Ishikawa (cell line): ENCODE measurements around the gene EDN3.

Source experiments
- CEBPB ChIP-seq: IDR thresholded peaks from 2 replicates; pipeline ENCODE4 v1.6.1; 2012
- CREB1 ChIP-seq: IDR thresholded peaks from 2 replicates; pipeline ENCODE4 v1.6.1; 2012; ENCODE audit warnings: low read depth
- EGR1 ChIP-seq: IDR thresholded peaks from 2 replicates; pipeline ENCODE4 v1.6.1; 2012
- EP300 ChIP-seq: IDR thresholded peaks from 2 replicates; pipeline ENCODE4 v1.6.1; 2012; ENCODE audit warnings: borderline replicate concordance
- MAX ChIP-seq: IDR thresholded peaks from 2 replicates; pipeline ENCODE4 v1.6.1; 2012
- NFIC ChIP-seq: IDR thresholded peaks from 2 replicates; pipeline ENCODE4 v1.6.1; 2012
- RAD21 ChIP-seq: IDR thresholded peaks from 2 replicates; pipeline ENCODE4 v1.6.1; 2012; ENCODE audit warnings: low read depth
- TAF1 ChIP-seq: IDR thresholded peaks from 2 replicates; pipeline ENCODE4 v1.6.1; 2012; ENCODE audit warnings: low read depth, mild to moderate bottlenecking
- TCF12 ChIP-seq: IDR thresholded peaks from 2 replicates; pipeline ENCODE4 v1.6.1; 2012; ENCODE audit warnings: low read depth
- TEAD4 ChIP-seq: IDR thresholded peaks from 2 replicates; pipeline ENCODE4 v1.6.1; 2012
- TF ChIP-seq, protein P1 (sequence below): IDR thresholded peaks from 2 replicates; pipeline ENCODE4 v1.6.1; 2012; ENCODE audit warnings: low read depth, mild to moderate bottlenecking

GRCh38 chr20:59350330-59351156, 50.1 kb downstream of the EDN3 start:
- no peak for TF ChIP-seq TEAD4
- no peak for TF ChIP-seq EGR1
- TF ChIP-seq TCF12, result no peak
- TF ChIP-seq, protein P1, sequence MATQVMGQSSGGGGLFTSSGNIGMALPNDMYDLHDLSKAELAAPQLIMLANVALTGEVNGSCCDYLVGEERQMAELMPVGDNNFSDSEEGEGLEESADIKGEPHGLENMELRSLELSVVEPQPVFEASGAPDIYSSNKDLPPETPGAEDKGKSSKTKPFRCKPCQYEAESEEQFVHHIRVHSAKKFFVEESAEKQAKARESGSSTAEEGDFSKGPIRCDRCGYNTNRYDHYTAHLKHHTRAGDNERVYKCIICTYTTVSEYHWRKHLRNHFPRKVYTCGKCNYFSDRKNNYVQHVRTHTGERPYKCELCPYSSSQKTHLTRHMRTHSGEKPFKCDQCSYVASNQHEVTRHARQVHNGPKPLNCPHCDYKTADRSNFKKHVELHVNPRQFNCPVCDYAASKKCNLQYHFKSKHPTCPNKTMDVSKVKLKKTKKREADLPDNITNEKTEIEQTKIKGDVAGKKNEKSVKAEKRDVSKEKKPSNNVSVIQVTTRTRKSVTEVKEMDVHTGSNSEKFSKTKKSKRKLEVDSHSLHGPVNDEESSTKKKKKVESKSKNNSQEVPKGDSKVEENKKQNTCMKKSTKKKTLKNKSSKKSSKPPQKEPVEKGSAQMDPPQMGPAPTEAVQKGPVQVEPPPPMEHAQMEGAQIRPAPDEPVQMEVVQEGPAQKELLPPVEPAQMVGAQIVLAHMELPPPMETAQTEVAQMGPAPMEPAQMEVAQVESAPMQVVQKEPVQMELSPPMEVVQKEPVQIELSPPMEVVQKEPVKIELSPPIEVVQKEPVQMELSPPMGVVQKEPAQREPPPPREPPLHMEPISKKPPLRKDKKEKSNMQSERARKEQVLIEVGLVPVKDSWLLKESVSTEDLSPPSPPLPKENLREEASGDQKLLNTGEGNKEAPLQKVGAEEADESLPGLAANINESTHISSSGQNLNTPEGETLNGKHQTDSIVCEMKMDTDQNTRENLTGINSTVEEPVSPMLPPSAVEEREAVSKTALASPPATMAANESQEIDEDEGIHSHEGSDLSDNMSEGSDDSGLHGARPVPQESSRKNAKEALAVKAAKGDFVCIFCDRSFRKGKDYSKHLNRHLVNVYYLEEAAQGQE, result no peak
- no peak for TF ChIP-seq NFIC
- no peak for TF ChIP-seq EP300
- TF ChIP-seq TAF1, result no peak
- no peak for TF ChIP-seq CEBPB
- no peak for TF ChIP-seq CREB1
- no peak for TF ChIP-seq MAX
- TF ChIP-seq RAD21, result no peak
